Smooth muscle cell (in vitro differentiated cells): Measurements from ENCODE around the gene TRAPPC6A. TPM values are rescaled to one million over a fixed set of nuclear protein-coding genes. Genes with fewer than 3 reads are reported as not detected.

Source experiments
- DNase-seq: peaks from one replicate; lab custom pipeline; 2025; ENCODE audit not compliant: unreplicated experiment; lab: John Stamatoyannopoulos, UW
- H2AFZ ChIP-seq: fragments of 200-600 bp; sonication (generic); 2 replicates; pipeline ENCODE4 v1.6.0; 2016; ENCODE audit warnings: antibody characterized with exemption, low read depth, mild to moderate bottlenecking
- H3F3A ChIP-seq: fragments of 200-600 bp; sonication (generic); 2 replicates; pipeline ENCODE4 v1.6.0; 2017; ENCODE audit warnings: antibody characterized with exemption, low read depth
- H3K27ac ChIP-seq: fragments of 200-600 bp; sonication (generic); 2 replicates; pipeline ENCODE4 v1.5.1; 2016; ENCODE audit warnings: low read depth, mild to moderate bottlenecking
- H3K27me3 ChIP-seq: fragments of 200-600 bp; sonication (generic); 2 replicates; pipeline ENCODE4 v1.6.1; 2016; ENCODE audit warnings: low read depth, mild to moderate bottlenecking
- H3K36me3 ChIP-seq: fragments of 200-600 bp; sonication (generic); 2 replicates; pipeline ENCODE4 v1.5.1; 2016; ENCODE audit warnings: low read depth
- H3K4me1 ChIP-seq: fragments of 200-600 bp; sonication (generic); 2 replicates; pipeline ENCODE4 v1.5.1; 2016; ENCODE audit warnings: low read depth
- H3K4me2 ChIP-seq: fragments of 200-600 bp; sonication (generic); 2 replicates; pipeline ENCODE4 v1.6.0; 2016; ENCODE audit warnings: mild to moderate bottlenecking
- H3K4me3 ChIP-seq: fragments of 200-600 bp; sonication (generic); 2 replicates; pipeline ENCODE4 v1.5.1; 2016; ENCODE audit warnings: mild to moderate bottlenecking
- H3K79me2 ChIP-seq: fragments of 200-600 bp; sonication (generic); 2 replicates; pipeline ENCODE4 v1.6.0; 2016; ENCODE audit warnings: low read depth, mild to moderate bottlenecking
- H3K9ac ChIP-seq: fragments of 200-600 bp; sonication (generic); 2 replicates; pipeline ENCODE4 v1.6.0; 2016; ENCODE audit warnings: low read depth
- H3K9me3 ChIP-seq: fragments of 200-600 bp; sonication (generic); replicated peaks from 2 replicates; pipeline ENCODE4 v1.5.1; 2016; ENCODE audit warnings: low read depth
- H4K20me1 ChIP-seq: fragments of 200-600 bp; sonication (generic); 2 replicates; pipeline ENCODE4 v1.6.0; 2016; ENCODE audit warnings: low read depth
- CTCF ChIP-seq: fragments of 200-600 bp; sonication (generic); IDR thresholded peaks from 2 replicates; pipeline ENCODE4 v1.5.1; 2017; ENCODE audit warnings: borderline replicate concordance, mild to moderate bottlenecking, antibody characterized with exemption; ENCODE audit not compliant: insufficient read depth, poor library complexity, severe bottlenecking
- WGBS: methylation state at CpG from one replicate; pipeline ENCODE4 v1.1.7; 2016; ENCODE audit warnings: low lambda C conversion rate; 5-methylcytosine and 5-hydroxymethylcytosine counted together
- polyA plus RNA-seq: library from polyadenylated mRNA; unstranded; fragments of >200 nt; fragmentation: Nextera tagmentation; extraction: Ambion mirVana; gene quantifications from 2 replicates; pipeline ENCODE4 v1.2.1, GENCODE V29; 2016
- total RNA-seq: library from RNA; depleted of rRNA; stranded (reverse); fragments of >200 nt; gene quantifications from 2 replicates; pipeline ENCODE4 v1.2.3, GENCODE V29; 2014

Gene TRAPPC6A
- total and polyA plus RNA-seq, 2 experiments from 2014 or later = 10.2 to 32.2 TPM

GRCh38 chr19:45117167-45117594 is 60.9 kb downstream of the TRAPPC6A start:
- H3K9ac ChIP-seq = no peak overlapping the region
- no peaks in the 10 kb centered on the region for H3K36me3 ChIP-seq
- H2AFZ ChIP-seq = no peak overlapping the region
- H3K79me2 ChIP-seq = peaks cover 66% of the 10 kb centered on the region
- H3K27ac ChIP-seq = no peak overlapping the region
- no peak for TF ChIP-seq CTCF
- H3K9me3 ChIP-seq = no peaks in the 10 kb centered on the region
- H4K20me1 ChIP-seq = peaks cover 100% of the 10 kb centered on the region
- peaks cover 6% of the 10 kb centered on the region for H3K4me1 ChIP-seq
- DNase-seq = no peak
- no peaks in the 10 kb centered on the region for H3K27me3 ChIP-seq
- H3K4me3 ChIP-seq = no peak overlapping the region
- 39% methylated on average over 16 of the region's 16 CpGs for WGBS
- peak overlapping the region; percentile 21 for H3K4me2 ChIP-seq
- H3F3A ChIP-seq = no peaks in the 10 kb centered on the region

GRCh38 chr19:45115809-45116615 is 62.0 kb downstream of the TRAPPC6A start:
- no peak overlapping the region for H3K27ac ChIP-seq
- no peaks in the 10 kb centered on the region for H3K27me3 ChIP-seq
- H2AFZ ChIP-seq = no peak overlapping the region
- H3F3A ChIP-seq = no peaks in the 10 kb centered on the region
- no peaks in the 10 kb centered on the region for H3K36me3 ChIP-seq
- 94% methylated on average over 21 of the region's 21 CpGs for WGBS
- H3K4me3 ChIP-seq = no peak overlapping the region
- peaks cover 6% of the 10 kb centered on the region for H3K4me1 ChIP-seq
- peaks cover 100% of the 10 kb centered on the region for H4K20me1 ChIP-seq
- no peaks in the 10 kb centered on the region for H3K9me3 ChIP-seq
- no peak overlapping the region for H3K9ac ChIP-seq
- no peak for TF ChIP-seq CTCF
- peaks cover 66% of the 10 kb centered on the region for H3K79me2 ChIP-seq
- DNase-seq = no peak
- no peak overlapping the region for H3K4me2 ChIP-seq

- no peak for DNase-seq
- peaks cover 100% of the 10 kb centered on the region for H4K20me1 ChIP-seq
These were observed 63.9 kb downstream of the TRAPPC6A start for GRCh38 chr19:45114116-45114515.

More at GRCh38 chr19:45114116-45114515, 63.9 kb downstream of the TRAPPC6A start:
- H2AFZ ChIP-seq = no peak overlapping the region
- H3K9ac ChIP-seq = no peak overlapping the region
- no peaks in the 10 kb centered on the region for H3K27me3 ChIP-seq
- no peak overlapping the region for H3K4me3 ChIP-seq
- no peak overlapping the region for H3K27ac ChIP-seq
- H3K4me2 ChIP-seq = no peak overlapping the region
- no peak for TF ChIP-seq CTCF
- peaks cover 69% of the 10 kb centered on the region for H3K79me2 ChIP-seq
- H3K9me3 ChIP-seq = no peaks in the 10 kb centered on the region
- no peaks in the 10 kb centered on the region for H3K36me3 ChIP-seq
- WGBS = 99% methylated on average over 4 of the region's 4 CpGs
- H3K4me1 ChIP-seq = peaks cover 6% of the 10 kb centered on the region
- no peaks in the 10 kb centered on the region for H3F3A ChIP-seq
